PC-3 (cell line): Measurements from ENCODE around the gene ST3GAL5.

ENCODE experiments used
- EZH2phosphoT487 ChIP-seq: fragments of 300-600 bp; sonication (generic); IDR thresholded peaks from 2 replicates; pipeline ENCODE4 v1.6.1; 2018; ENCODE audit warnings: mild to moderate bottlenecking, antibody characterized with exemption, low read length, borderline replicate concordance
- TF ChIP-seq, protein P1 (sequence below): fragments of 300-600 bp; sonication (generic); conservative IDR thresholded peaks from 2 replicates; pipeline ENCODE4 v1.5.1; 2017; ENCODE audit warnings: antibody characterized with exemption, low read depth, mild to moderate bottlenecking, low read length

DNA sequence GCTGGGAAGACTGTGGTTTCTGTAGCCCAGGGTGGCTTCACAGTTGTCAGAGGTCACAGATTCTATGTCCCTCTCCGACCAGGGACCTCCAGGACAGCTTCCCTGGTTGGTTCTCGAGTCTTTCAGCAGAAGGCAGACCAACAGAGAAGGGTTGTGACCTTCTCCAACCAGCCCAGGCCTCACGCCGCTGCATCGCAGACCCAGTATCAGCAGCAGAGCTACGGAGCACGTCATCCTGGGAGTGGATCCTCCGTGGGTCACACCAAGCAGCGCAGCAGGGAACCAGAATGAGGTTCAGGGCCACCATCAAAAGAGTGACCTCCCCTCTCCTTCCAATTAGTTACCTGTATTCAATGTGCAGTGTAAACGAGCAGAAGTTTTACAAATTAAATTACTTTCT lies 49.3 kb downstream of the ST3GAL5 start:
- TF ChIP-seq, protein P1, sequence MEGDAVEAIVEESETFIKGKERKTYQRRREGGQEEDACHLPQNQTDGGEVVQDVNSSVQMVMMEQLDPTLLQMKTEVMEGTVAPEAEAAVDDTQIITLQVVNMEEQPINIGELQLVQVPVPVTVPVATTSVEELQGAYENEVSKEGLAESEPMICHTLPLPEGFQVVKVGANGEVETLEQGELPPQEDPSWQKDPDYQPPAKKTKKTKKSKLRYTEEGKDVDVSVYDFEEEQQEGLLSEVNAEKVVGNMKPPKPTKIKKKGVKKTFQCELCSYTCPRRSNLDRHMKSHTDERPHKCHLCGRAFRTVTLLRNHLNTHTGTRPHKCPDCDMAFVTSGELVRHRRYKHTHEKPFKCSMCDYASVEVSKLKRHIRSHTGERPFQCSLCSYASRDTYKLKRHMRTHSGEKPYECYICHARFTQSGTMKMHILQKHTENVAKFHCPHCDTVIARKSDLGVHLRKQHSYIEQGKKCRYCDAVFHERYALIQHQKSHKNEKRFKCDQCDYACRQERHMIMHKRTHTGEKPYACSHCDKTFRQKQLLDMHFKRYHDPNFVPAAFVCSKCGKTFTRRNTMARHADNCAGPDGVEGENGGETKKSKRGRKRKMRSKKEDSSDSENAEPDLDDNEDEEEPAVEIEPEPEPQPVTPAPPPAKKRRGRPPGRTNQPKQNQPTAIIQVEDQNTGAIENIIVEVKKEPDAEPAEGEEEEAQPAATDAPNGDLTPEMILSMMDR = no peak
- no peak for TF ChIP-seq EZH2phosphoT487
